Vagina (tissue), 2 donors: ENCODE data around the gene ZNF280B.

Source experiments
- POLR2A ChIP-seq, 2 donors: fragments of 450-650 bp; IDR thresholded peaks; one replicate each; pipeline ENCODE4 v1.6.1; 2017; ENCODE audit warnings: antibody characterized with exemption in 2 of 2, mild to moderate bottlenecking in 2 of 2, moderate library complexity in 2 of 2
- POLR2AphosphoS5 ChIP-seq, 2 donors: sonication (generic); formaldehyde crosslinking; IDR thresholded peaks; one replicate each; pipeline ENCODE4 v1.9.0; 2017; ENCODE audit warnings: antibody characterized with exemption in 2 of 2, mild to moderate bottlenecking in 2 of 2, low read depth in 1 of 2; ENCODE audit not compliant: insufficient read depth in 1 of 2
- TF ChIP-seq, protein P1 (sequence below), 3 experiments: fragments of 450-650 bp in 2 of 3; fragments of 200-600 bp in 1 of 3; sonication (generic) in 1 of 3; IDR thresholded peaks; one replicate each; pipeline ENCODE4 v1.5.1; 2017 to 2019; ENCODE audit warnings: antibody characterized with exemption in 3 of 3, mild to moderate bottlenecking in 2 of 3, moderate library complexity in 2 of 3

DNA sequence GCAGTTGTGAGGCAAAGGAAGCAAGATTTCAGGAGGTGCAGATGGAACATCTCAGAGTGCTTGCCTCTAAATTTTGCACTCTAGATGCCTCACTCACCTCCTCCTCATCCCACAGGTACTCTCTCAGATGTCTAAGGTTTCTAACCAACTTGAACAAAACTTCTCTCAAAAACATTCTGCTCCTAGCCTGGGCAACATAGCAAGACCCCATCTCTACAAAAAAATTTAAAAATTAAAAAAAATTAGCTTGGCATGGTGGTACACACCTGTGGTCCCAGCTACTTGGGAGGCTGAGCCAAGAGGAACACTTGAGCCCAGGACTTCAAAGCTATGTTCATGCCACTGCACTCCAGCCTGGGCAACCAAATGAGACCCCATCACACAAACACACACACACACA is 7.3 kb upstream of the ZNF280B start:
- TF ChIP-seq POLR2A (IDR thresholded peaks at IDR 0.05) (no peak), POLR2AphosphoS5 (IDR thresholded peaks at IDR 0.05; ENCODE audit: insufficient read depth in 1 of 2, low read depth in 1 of 2) (no peak)
- TF ChIP-seq, protein P1, sequence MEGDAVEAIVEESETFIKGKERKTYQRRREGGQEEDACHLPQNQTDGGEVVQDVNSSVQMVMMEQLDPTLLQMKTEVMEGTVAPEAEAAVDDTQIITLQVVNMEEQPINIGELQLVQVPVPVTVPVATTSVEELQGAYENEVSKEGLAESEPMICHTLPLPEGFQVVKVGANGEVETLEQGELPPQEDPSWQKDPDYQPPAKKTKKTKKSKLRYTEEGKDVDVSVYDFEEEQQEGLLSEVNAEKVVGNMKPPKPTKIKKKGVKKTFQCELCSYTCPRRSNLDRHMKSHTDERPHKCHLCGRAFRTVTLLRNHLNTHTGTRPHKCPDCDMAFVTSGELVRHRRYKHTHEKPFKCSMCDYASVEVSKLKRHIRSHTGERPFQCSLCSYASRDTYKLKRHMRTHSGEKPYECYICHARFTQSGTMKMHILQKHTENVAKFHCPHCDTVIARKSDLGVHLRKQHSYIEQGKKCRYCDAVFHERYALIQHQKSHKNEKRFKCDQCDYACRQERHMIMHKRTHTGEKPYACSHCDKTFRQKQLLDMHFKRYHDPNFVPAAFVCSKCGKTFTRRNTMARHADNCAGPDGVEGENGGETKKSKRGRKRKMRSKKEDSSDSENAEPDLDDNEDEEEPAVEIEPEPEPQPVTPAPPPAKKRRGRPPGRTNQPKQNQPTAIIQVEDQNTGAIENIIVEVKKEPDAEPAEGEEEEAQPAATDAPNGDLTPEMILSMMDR (IDR thresholded peaks at IDR 0.05), result no peak
